Measurements from ENCODE around the gene PTPRM.

Gene PTPRM

DNA sequence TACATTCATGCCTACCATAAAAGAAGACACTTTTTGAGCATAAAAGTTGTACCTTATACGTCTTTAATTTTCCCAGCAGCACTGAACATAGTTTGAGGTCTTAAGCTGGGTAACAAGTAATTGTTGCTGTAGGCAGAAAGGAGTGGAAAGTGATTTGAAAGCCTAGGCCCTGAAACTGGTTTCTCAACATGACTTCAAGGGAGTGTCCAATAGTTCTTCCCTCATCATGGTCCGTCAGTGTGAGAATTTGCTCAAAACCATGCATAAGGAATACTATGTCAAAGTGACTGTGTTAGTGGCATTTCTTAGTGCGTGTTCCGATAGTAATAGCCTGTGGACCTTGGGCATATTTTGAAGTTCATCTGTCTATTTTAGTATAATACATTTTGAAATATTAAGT, 463.1 kb downstream of the PTPRM start:
- H3K9me2 ChIP-seq (replicated peaks; ENCODE audit: low read depth, low read length), result no peaks in the 10 kb centered on the region
- no peaks in the 10 kb centered on the region for H3F3A ChIP-seq (ENCODE audit: low read depth)
- no peak for TF ChIP-seq EZH2phosphoT487 (IDR thresholded peaks at IDR 0.05; ENCODE audit: borderline replicate concordance)
- TF ChIP-seq, protein P1, sequence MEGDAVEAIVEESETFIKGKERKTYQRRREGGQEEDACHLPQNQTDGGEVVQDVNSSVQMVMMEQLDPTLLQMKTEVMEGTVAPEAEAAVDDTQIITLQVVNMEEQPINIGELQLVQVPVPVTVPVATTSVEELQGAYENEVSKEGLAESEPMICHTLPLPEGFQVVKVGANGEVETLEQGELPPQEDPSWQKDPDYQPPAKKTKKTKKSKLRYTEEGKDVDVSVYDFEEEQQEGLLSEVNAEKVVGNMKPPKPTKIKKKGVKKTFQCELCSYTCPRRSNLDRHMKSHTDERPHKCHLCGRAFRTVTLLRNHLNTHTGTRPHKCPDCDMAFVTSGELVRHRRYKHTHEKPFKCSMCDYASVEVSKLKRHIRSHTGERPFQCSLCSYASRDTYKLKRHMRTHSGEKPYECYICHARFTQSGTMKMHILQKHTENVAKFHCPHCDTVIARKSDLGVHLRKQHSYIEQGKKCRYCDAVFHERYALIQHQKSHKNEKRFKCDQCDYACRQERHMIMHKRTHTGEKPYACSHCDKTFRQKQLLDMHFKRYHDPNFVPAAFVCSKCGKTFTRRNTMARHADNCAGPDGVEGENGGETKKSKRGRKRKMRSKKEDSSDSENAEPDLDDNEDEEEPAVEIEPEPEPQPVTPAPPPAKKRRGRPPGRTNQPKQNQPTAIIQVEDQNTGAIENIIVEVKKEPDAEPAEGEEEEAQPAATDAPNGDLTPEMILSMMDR (conservative IDR thresholded peaks at IDR 0.05; ENCODE audit: low read length), result no peak

DNA sequence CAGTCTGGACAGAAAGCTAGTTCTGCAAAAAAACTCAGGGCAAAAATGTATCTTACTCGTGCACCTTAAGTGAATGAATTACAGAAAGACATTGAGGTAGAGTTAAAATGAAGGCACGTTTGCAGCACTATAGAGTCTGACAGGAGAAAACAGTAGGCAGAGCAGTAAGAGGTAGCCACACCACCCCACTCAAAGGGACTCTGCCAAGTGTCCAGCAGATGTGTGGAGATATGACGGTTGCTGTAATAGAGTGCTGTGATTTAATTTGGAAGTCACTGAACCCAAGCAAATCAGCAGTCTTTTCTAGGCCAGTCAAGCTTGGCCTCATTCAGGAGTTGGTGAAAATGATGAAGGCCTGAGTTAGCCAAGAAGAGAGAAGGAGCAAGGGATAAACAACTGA, 464.4 kb downstream of the PTPRM start:
- no peak overlapping the region for H3K9ac ChIP-seq (ENCODE audit: low read depth, low read length, poor library complexity, severe bottlenecking)
- no peaks in the 10 kb centered on the region for H3K27me3 ChIP-seq (ENCODE audit: insufficient read depth, low read length, poor library complexity, severe bottlenecking)
- TF ChIP-seq, protein P1 (conservative IDR thresholded peaks at IDR 0.05; ENCODE audit: low read length), result no peak
- TF ChIP-seq EZH2phosphoT487 (IDR thresholded peaks at IDR 0.05; ENCODE audit: borderline replicate concordance), result no peak
- H2AFZ ChIP-seq (ENCODE audit: low read length), result no peak overlapping the region
- no peak overlapping the region for H3K4me3 ChIP-seq (ENCODE audit: low read length, poor library complexity, severe bottlenecking)
- no peak overlapping the region for H3K4me2 ChIP-seq (ENCODE audit: low read depth, low read length, poor library complexity, severe bottlenecking)
- H3K79me2 ChIP-seq (ENCODE audit: insufficient read depth, low read length), result no peaks in the 10 kb centered on the region
- H3K9me2 ChIP-seq (replicated peaks; ENCODE audit: low read depth, low read length), result no peaks in the 10 kb centered on the region
- no peaks in the 10 kb centered on the region for H3K9me3 ChIP-seq (ENCODE audit: insufficient read depth, low read depth, low read length)
- H3K4me1 ChIP-seq (ENCODE audit: insufficient read depth, low read length, poor library complexity, severe bottlenecking), result no peaks in the 10 kb centered on the region
- no peaks in the 10 kb centered on the region for H3F3A ChIP-seq (ENCODE audit: low read depth)
- no peaks in the 10 kb centered on the region for H4K20me1 ChIP-seq (ENCODE audit: insufficient read depth, low read length, poor library complexity, severe bottlenecking)
- no peaks in the 10 kb centered on the region for H3K36me3 ChIP-seq (ENCODE audit: insufficient read depth, low read length)

More for the DNA sequence above, 463.1 kb downstream of the PTPRM start:
- Histone ChIP-seq H3K27me3 (ENCODE audit: insufficient read depth, low read length, poor library complexity, severe bottlenecking) (no peaks in the 10 kb centered on the region), H4K20me1 (ENCODE audit: insufficient read depth, low read length, poor library complexity, severe bottlenecking) (no peaks in the 10 kb centered on the region), H3K79me2 (ENCODE audit: insufficient read depth, low read length) (no peaks in the 10 kb centered on the region), H3K4me3 (ENCODE audit: low read length, poor library complexity, severe bottlenecking) (no peak overlapping the region), H3K4me1 (ENCODE audit: insufficient read depth, low read length, poor library complexity, severe bottlenecking) (no peaks in the 10 kb centered on the region), H3K4me2 (ENCODE audit: low read depth, low read length, poor library complexity, severe bottlenecking) (no peak overlapping the region), H3K36me3 (ENCODE audit: insufficient read depth, low read length) (no peaks in the 10 kb centered on the region), H2AFZ (ENCODE audit: low read length) (no peak overlapping the region), H3K9ac (ENCODE audit: low read depth, low read length, poor library complexity, severe bottlenecking) (no peak overlapping the region), H3K9me3 (ENCODE audit: insufficient read depth, low read depth, low read length) (no peaks in the 10 kb centered on the region)

DNA sequence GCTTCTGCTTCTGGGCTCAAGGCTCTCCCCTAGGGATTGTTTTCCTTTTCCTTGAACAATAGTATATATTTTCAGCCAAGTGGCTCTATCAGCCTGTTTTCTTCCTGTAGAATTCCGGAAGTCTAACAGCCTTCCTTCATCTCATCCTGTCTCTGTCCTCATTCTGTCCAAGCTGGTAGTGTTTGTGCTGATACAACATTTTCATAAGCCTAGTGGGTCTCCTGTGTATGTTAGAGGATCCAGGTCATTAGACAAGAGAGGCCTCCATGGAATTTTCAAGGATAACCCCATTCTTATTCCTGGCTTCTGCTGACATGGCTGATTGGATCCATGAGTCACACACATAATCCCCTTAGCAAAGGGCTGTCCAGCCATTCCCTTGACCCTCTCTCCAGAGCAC, 467.6 kb downstream of the PTPRM start:
- TF ChIP-seq, protein P1 (conservative IDR thresholded peaks at IDR 0.05; ENCODE audit: low read length), result no peak
- TF ChIP-seq EZH2phosphoT487 (IDR thresholded peaks at IDR 0.05; ENCODE audit: borderline replicate concordance), result no peak
- Histone ChIP-seq H2AFZ (ENCODE audit: low read length) (no peak overlapping the region), H3K27me3 (ENCODE audit: insufficient read depth, low read length, poor library complexity, severe bottlenecking) (no peaks in the 10 kb centered on the region), H3K9ac (ENCODE audit: low read depth, low read length, poor library complexity, severe bottlenecking) (no peak overlapping the region), H3F3A (ENCODE audit: low read depth) (no peaks in the 10 kb centered on the region), H3K4me3 (ENCODE audit: low read length, poor library complexity, severe bottlenecking) (no peak overlapping the region), H3K36me3 (ENCODE audit: insufficient read depth, low read length) (no peaks in the 10 kb centered on the region), H4K20me1 (ENCODE audit: insufficient read depth, low read length, poor library complexity, severe bottlenecking) (no peaks in the 10 kb centered on the region), H3K4me1 (ENCODE audit: insufficient read depth, low read length, poor library complexity, severe bottlenecking) (no peaks in the 10 kb centered on the region), H3K9me3 (ENCODE audit: insufficient read depth, low read depth, low read length) (no peaks in the 10 kb centered on the region), H3K79me2 (ENCODE audit: insufficient read depth, low read length) (no peaks in the 10 kb centered on the region), H3K4me2 (ENCODE audit: low read depth, low read length, poor library complexity, severe bottlenecking) (no peak overlapping the region), H3K9me2 (replicated peaks; ENCODE audit: low read depth, low read length) (no peaks in the 10 kb centered on the region)

All from Loucy (cell line).